Adipocyte (in vitro differentiated cells): ENCODE data around the gene CMIP.

Experiments
- DNase-seq: peaks from one replicate; pipeline ENCODE4 v3.0.0-alpha.2; 2015; ENCODE audit warnings: low read depth
- H3K27me3 ChIP-seq: replicated peaks from 2 replicates; pipeline ENCODE4 v1.7.0; 2013; ENCODE audit warnings: mild to moderate bottlenecking, low read length, moderate library complexity; ENCODE audit not compliant: control insufficient read depth, insufficient read depth
- H3K36me3 ChIP-seq: 2 replicates; pipeline ENCODE4 v1.7.0; 2013; ENCODE audit warnings: low read length, mild to moderate bottlenecking, moderate library complexity; ENCODE audit not compliant: control insufficient read depth, insufficient read depth, severe bottlenecking
- H3K4me1 ChIP-seq: 2 replicates; pipeline ENCODE4 v1.7.0; 2013; ENCODE audit warnings: mild to moderate bottlenecking, low read length, moderate library complexity; ENCODE audit not compliant: control insufficient read depth, insufficient read depth
- H3K4me3 ChIP-seq: 2 replicates; pipeline ENCODE4 v1.7.0; 2013; ENCODE audit warnings: mild to moderate bottlenecking, low read length, moderate library complexity
- H3K9ac ChIP-seq: 2 replicates; pipeline ENCODE4 v1.7.0; 2013; ENCODE audit warnings: mild to moderate bottlenecking, low read length, moderate library complexity
- H3K9me3 ChIP-seq: 2 replicates; pipeline ENCODE4 v1.7.0; 2013; ENCODE audit warnings: mild to moderate bottlenecking, low read length, moderate library complexity; ENCODE audit not compliant: control insufficient read depth

CMIP gene

DNA sequence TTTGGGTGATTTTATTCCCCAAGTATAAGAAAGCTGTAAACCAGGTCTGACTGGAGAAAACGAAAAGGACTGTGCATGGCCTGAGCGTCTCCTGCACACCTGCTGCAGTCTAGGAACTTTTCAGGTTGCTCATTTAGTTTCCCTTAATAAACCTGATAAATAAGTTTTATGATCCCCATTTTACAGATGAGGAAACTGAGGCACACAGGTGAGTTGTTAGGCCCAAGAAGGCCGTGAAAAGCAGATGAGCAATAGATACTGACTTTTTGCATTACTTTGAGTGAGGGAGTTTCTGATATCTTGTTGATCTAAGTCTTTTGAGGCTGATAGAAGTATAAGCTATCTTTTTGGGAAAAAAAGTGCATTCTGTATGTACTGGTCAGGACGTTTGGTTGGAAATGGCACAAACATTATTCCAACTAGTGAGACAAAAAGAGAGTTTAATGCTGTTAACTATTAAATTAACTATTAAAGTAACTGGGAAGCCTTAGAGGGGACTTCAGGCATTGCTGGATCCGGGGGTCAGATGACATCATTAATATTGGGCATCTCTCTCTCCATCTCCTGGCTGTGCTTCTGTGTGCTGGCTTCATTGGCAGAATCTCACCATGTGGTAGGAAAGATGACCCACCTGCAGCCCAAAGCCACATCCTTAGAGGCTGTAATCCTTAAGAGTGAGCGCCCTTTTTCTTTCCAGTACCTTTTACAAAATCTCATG is 163.4 kb downstream of the CMIP start:
- Histone ChIP-seq H3K4me3 (no peak overlapping the region), H3K4me1 (peaks cover 48% of the 10 kb centered on the region), H3K27me3 (no peaks in the 10 kb centered on the region), H3K36me3 (peaks cover 5% of the 10 kb centered on the region), H3K9me3 (no peaks in the 10 kb centered on the region), H3K9ac (no peak overlapping the region)
- no peak for DNase-seq

- Histone ChIP-seq H3K9me3 (no peaks in the 10 kb centered on the region), H3K4me3 (no peak overlapping the region), H3K4me1 (peaks cover 54% of the 10 kb centered on the region), H3K9ac (peak overlapping the region; percentile 64), H3K36me3 (peaks cover 5% of the 10 kb centered on the region), H3K27me3 (no peaks in the 10 kb centered on the region)
- peak; percentile 89 for DNase-seq
Observed at GRCh38 chr16:81608523-81609209, 164.1 kb downstream of the CMIP start.

- peaks cover 54% of the 10 kb centered on the region for H3K4me1 ChIP-seq
- no peaks in the 10 kb centered on the region for H3K9me3 ChIP-seq
- no peaks in the 10 kb centered on the region for H3K27me3 ChIP-seq
- peak overlapping the region; percentile 28 for H3K4me3 ChIP-seq
- no peak for DNase-seq
- H3K36me3 ChIP-seq: peaks cover 5% of the 10 kb centered on the region
- H3K9ac ChIP-seq: peak overlapping the region; percentile 64
Observed at GRCh38 chr16:81609323-81609892, 164.8 kb downstream of the CMIP start.

- Histone ChIP-seq H3K36me3 (peaks cover 5% of the 10 kb centered on the region), H3K4me1 (peaks cover 51% of the 10 kb centered on the region), H3K27me3 (no peaks in the 10 kb centered on the region), H3K9me3 (no peaks in the 10 kb centered on the region), H3K9ac (peak overlapping the region; percentile 50), H3K4me3 (peak overlapping the region; percentile 60)
- peak; percentile 80 for DNase-seq
Observed at GRCh38 chr16:81610144-81610842, 165.7 kb downstream of the CMIP start.

DNA sequence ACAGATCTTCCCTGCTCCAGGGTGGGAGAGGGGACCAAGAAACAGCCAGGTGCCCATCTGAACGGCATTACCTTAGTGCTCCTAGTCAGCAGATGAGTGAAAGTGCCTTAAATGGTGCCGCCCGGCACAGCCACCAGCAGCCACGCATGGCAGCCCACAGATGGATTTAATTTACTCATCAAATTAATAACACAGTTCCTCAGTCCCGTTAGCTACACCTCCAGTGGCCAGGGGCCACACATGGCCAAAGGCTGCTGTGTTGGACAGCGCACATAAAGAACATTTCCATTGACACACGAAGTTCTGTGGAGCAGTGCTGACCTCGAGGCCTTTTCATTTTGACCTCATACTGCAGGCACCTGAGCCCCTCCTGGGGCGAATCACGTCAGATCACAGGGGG is 166.3 kb downstream of the CMIP start:
- Histone ChIP-seq H3K9me3 (no peaks in the 10 kb centered on the region), H3K27me3 (no peaks in the 10 kb centered on the region), H3K9ac (peak overlapping the region; percentile 50), H3K36me3 (peaks cover 5% of the 10 kb centered on the region), H3K4me1 (peaks cover 51% of the 10 kb centered on the region), H3K4me3 (no peak overlapping the region)
- DNase-seq: no peak

DNA sequence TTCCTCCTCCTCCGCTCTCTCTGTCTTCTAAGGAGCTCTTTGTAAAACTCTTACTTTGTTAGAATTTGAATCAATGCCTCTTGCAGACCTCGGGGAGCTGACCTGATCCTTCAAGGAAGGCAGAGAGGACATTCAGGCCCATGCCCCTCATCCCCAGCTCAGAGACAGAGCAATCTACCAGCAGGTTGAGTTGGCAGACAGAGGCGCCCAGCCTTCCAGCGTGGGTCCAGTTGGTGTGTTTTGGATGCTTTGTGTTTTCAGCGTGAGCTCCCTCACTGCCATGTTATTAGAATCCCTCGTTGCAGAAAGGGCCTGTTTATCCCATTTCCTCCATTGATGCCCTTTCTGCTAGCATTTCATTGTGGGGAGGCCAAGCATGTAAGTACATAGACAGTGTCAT is 167.1 kb downstream of the CMIP start:
- H3K36me3 ChIP-seq: peaks cover 5% of the 10 kb centered on the region
- H3K4me3 ChIP-seq: no peak overlapping the region
- DNase-seq: no peak
- peaks cover 56% of the 10 kb centered on the region for H3K4me1 ChIP-seq
- no peak overlapping the region for H3K9ac ChIP-seq
- no peaks in the 10 kb centered on the region for H3K9me3 ChIP-seq
- no peaks in the 10 kb centered on the region for H3K27me3 ChIP-seq

DNA sequence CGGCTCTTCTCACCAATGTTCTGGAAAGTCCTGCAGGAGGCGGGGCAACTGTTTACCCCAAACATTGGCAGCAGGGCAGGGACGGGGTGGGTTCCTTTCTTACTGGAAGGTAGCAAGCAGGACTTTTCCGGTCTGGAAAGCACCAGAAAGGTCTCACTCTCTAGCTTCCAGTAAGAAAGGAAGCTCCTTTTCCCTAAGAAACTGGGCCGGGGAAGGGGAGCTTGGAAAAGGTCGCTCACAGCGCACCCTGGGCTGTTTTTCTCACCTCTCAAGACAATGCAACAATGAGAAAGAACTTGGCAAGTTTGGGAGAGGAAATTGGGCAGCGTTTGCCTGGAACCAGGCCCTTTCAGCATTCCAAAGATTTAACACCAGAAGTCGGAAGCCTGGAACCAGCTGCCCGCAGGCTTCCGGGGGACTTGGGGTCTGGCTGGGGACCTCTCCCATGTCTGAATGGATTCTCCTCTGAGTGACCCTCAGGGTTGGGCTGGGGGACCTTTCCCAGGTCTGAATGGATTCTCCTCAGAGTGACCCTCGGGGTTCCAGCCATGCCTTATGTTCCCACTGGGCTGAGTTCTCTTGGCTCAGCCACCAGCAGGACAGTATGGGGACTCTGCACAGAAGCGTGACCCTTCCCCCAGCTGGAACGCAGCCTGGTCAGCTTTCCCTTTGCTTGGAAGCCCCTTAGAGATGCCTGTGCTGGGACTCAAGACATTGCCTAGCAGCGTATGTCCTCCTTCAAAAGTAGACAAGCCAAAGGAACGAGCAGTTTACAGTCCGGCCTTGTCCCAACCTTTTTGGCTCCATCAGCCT is 167.9 kb downstream of the CMIP start:
- Histone ChIP-seq H3K9me3 (no peaks in the 10 kb centered on the region), H3K36me3 (peaks cover 8% of the 10 kb centered on the region), H3K9ac (no peak overlapping the region), H3K27me3 (no peaks in the 10 kb centered on the region), H3K4me1 (peaks cover 62% of the 10 kb centered on the region), H3K4me3 (no peak overlapping the region)
- DNase-seq: no peak

DNA sequence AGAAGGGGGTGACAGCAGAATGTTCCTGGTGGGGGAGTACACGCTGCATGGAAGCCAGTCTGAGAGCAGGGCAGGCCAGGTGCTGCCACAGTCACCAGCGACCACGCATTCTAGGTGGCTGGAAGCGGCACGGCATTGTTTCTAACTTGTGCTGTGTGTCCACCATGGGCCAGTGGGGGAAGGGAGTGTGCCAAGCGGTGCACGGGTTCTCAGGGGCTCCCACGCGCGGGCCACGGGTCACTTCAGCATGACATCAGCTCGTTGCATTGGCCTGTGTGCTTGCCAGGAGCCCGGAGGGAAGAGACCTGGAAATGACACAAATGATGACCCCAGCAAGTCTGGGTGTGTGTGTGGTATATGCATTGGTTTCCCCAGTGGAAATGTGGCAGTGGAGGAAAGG is 169.6 kb downstream of the CMIP start:
- no peaks in the 10 kb centered on the region for H3K27me3 ChIP-seq
- no peak for DNase-seq

DNA sequence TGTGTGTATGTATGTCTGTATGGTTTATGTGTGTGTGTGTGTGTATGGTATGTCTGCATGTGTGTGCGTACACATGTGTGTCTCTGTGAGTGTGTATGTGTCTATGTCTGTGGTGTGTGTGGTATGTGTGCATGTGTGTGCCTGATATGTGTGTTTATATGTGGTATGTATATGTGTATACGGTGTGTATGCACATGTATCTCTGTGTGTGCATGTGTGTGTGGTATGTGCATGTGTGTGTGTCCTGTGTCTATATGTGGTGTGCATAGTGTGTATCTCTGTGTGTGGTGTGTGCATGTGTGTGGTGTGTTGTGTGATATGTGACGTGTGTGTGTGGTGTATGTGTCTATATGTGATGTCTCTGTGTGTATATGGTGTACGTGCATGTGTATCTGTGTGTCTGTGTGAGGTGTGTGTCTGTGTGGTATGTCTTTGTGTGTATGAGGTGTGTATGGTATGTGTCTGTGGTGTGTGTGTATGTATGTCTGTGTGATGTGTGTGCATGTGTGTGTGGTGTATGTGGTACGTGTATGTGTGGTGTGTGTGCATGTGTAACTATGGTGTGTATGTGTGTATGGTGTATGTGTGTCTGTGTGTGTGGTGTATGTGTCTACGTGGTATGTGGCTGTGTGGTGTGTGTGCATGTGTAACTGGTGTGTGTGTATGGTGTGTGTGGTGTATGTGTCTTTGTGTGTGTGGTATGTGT is 170.2 kb downstream of the CMIP start:
- Histone ChIP-seq H3K9ac (no peak overlapping the region), H3K4me3 (no peak overlapping the region), H3K36me3 (peaks cover 8% of the 10 kb centered on the region), H3K9me3 (no peaks in the 10 kb centered on the region), H3K27me3 (no peaks in the 10 kb centered on the region), H3K4me1 (peaks cover 49% of the 10 kb centered on the region)
- DNase-seq: no peak

More for the DNA sequence above, 169.6 kb downstream of the CMIP start:
- Histone ChIP-seq H3K4me1 (peaks cover 55% of the 10 kb centered on the region), H3K9me3 (no peaks in the 10 kb centered on the region), H3K36me3 (peaks cover 8% of the 10 kb centered on the region), H3K4me3 (no peak overlapping the region), H3K9ac (no peak overlapping the region)

- no peak for DNase-seq
- H3K27me3 ChIP-seq: no peaks in the 10 kb centered on the region
- no peak overlapping the region for H3K4me3 ChIP-seq
- no peak overlapping the region for H3K9ac ChIP-seq
- H3K36me3 ChIP-seq: peaks cover 8% of the 10 kb centered on the region
- H3K9me3 ChIP-seq: no peaks in the 10 kb centered on the region
- H3K4me1 ChIP-seq: peaks cover 43% of the 10 kb centered on the region
Observed at GRCh38 chr16:81615411-81615810, 170.8 kb downstream of the CMIP start.
